ENCODE measurements around the gene MYT1. TPM values are rescaled to one million over a fixed set of nuclear protein-coding genes. Genes with fewer than 3 reads are reported as not detected.

Gene MYT1
- total RNA-seq, 1 donor from 2014 or later, result not detected

- Histone ChIP-seq H3K9me3 (no peaks in the 10 kb centered on the region), H3K4me3 (no peak overlapping the region), H3K4me1 (peaks cover 11% of the 10 kb centered on the region), H3K36me3 (no peaks in the 10 kb centered on the region), H3K27ac (no peak overlapping the region), H3K27me3 (no peaks in the 10 kb centered on the region)
- intact Hi-C loops (cut with DNase I), result no loop called here
- TF ChIP-seq POLR2AphosphoS5 (IDR thresholded peaks at IDR 0.05; ENCODE audit: insufficient read depth in 1 of 2, low read depth in 1 of 2), result no peak
- no peak for TF ChIP-seq CTCF (IDR thresholded peaks at IDR 0.05)
- no peak for TF ChIP-seq POLR2A (IDR thresholded peaks at IDR 0.05)
- DNase-seq (ENCODE audit: extremely low spot score in 2 of 2), result no peak
Observed at GRCh38 chr20:64205611-64206026, 41.4 kb downstream of the MYT1 start.

- Histone ChIP-seq H3K27ac (no peak overlapping the region), H3K4me1 (peaks cover 11% of the 10 kb centered on the region), H3K36me3 (no peaks in the 10 kb centered on the region), H3K27me3 (no peaks in the 10 kb centered on the region), H3K4me3 (no peak overlapping the region), H3K9me3 (no peaks in the 10 kb centered on the region)
- TF ChIP-seq CTCF (IDR thresholded peaks at IDR 0.05), result no peak
- TF ChIP-seq POLR2A (IDR thresholded peaks at IDR 0.05), result no peak
- no peak for TF ChIP-seq POLR2AphosphoS5 (IDR thresholded peaks at IDR 0.05; ENCODE audit: insufficient read depth in 1 of 2, low read depth in 1 of 2)
- intact Hi-C loops (cut with DNase I), result no loop called here
- no peak for DNase-seq (ENCODE audit: extremely low spot score in 2 of 2)
Observed at GRCh38 chr20:64206614-64207013, 42.4 kb downstream of the MYT1 start.

GRCh38 chr20:64207641-64208590, 43.7 kb downstream of the MYT1 start:
- DNase-seq (ENCODE audit: extremely low spot score in 2 of 2), result no peak
- Histone ChIP-seq H3K27me3 (no peaks in the 10 kb centered on the region), H3K4me3 (no peak overlapping the region), H3K27ac (no peak overlapping the region), H3K36me3 (no peaks in the 10 kb centered on the region), H3K9me3 (no peaks in the 10 kb centered on the region), H3K4me1 (peaks cover 18% of the 10 kb centered on the region)
- TF ChIP-seq CTCF (IDR thresholded peaks at IDR 0.05), result no peak
- no peak for TF ChIP-seq POLR2AphosphoS5 (IDR thresholded peaks at IDR 0.05; ENCODE audit: insufficient read depth in 1 of 2, low read depth in 1 of 2)
- no peak for TF ChIP-seq POLR2A (IDR thresholded peaks at IDR 0.05)
- intact Hi-C loops (cut with DNase I), result no loop called here

GRCh38 chr20:64209148-64209547, 44.9 kb downstream of the MYT1 start:
- H3K4me3 ChIP-seq, result no peak overlapping the region
- no peak overlapping the region for H3K27ac ChIP-seq
- intact Hi-C loops (cut with DNase I), result no loop called here
- H3K9me3 ChIP-seq, result no peaks in the 10 kb centered on the region
- TF ChIP-seq POLR2AphosphoS5 (IDR thresholded peaks at IDR 0.05; ENCODE audit: insufficient read depth in 1 of 2, low read depth in 1 of 2), result no peak
- TF ChIP-seq CTCF (IDR thresholded peaks at IDR 0.05), result no peak
- TF ChIP-seq POLR2A (IDR thresholded peaks at IDR 0.05), result no peak
- H3K4me1 ChIP-seq, result peaks cover 28% of the 10 kb centered on the region
- no peaks in the 10 kb centered on the region for H3K36me3 ChIP-seq
- no peaks in the 10 kb centered on the region for H3K27me3 ChIP-seq
- no peak for DNase-seq (ENCODE audit: extremely low spot score in 2 of 2)
